GM21723 (cell line): ENCODE measurements around the gene P3R3URF.
"Not testable (repeated sequence)": the region's sequence is repeated elsewhere in the genome, so short reads cannot be mapped to it uniquely, and the experiment has no call there.

Experiments
- ATAC-seq: cut with Tn5 transposase; IDR thresholded peaks from one replicate; pipeline ENCODE4 v1.9.1; 2021; ENCODE audit warnings: mild to moderate bottlenecking, moderate library complexity; ENCODE audit not compliant: unreplicated experiment

The P3R3URF gene

DNA sequence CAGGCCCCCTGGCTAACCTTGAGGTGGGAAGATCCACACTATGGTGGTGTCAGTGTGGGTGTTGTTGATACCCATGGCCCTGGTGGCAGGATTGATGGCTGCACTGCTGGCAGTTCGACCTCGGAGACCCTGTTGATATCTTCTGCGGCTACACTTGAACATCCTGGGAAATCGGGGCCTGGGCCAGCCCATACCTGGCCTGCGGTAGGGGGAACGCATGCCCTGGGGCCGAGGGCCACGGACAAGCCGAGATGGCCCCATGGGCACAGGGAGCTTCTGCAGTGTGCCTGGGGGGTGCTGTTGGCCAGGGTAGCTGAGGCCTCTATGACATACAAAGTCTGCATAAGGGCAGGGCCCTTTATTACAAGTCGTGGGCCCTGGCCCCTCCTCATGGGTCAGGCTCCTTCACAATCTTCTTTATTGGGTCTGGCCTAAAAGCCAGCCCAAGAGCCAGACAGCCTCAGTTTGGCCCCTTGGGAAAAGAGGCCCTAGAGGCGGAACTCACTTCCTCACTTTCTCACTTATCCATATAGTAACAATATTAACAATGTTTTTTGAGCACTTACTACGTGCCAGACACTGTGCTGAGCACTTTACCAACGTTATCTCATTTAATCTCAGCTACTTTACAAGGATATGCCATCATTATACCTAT is at the start of gene P3R3URF:
Gene P3R3URF (minus strand): TSS at position 278 of the 655 bp plus-strand sequence. CDS start 17 bp downstream, at position 261.
- no peak for ATAC-seq

DNA sequence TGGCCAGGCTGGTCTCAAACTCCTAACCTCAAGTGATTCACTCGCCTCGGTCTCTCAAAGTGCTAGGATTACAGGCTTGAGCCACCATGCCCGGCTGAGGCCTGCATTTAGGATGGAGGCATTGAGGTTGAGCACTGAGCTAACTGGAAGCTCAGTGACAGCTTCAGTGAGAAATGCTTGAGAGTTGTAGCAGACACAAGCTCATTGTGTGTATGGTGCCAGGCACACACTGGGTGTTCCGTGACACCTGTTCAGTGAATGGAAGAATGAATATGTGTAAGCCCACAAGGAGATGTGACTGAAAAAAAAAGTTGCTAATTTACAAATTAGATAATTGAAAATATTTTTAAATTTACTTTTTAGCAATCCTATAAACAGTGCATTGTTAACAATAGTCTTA is 48.7 kb upstream of the P3R3URF start:
- ATAC-seq, result no peak

DNA sequence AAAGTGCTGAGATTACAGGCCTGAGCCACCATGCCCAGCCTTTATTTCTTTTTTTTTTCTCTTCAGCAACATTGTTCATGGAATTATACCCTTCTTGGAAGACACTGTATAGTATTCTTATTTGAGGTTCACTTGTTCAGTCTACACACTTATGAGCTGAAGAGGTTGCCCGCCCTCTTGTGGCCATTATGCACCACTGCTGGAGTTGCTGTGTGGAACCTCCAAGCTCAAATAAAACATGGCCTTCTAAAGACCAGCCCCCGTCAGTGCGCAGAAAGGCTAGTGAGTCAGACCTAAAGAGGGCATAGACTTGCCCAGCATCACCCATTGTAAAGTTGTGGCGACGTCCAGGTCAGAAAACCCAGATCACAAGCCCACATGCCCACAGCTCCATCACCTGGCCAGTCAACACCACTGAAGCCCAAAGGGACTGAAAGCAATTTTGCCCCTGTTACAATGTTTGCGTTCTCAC is 47.2 kb upstream of the P3R3URF start:
- no peak for ATAC-seq

DNA sequence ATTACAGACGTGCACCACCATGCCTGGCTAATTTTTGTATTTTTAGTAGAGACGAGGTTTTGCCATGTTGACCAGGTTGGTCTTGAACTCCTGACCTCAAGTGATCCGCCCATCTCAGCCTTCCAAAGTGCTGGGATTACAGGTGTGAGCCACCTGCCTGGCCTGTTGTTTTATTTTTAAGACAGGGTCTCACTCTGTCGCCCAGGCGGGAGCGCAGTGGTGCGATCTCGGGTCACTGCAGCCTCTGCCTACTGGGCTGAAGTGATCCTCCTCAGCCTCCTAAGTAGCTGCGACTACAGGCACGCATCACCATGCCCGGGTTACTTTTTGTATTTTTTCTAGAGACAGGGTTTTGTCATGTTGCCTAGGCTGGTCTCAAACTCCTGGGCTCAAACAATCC is 46.8 kb upstream of the P3R3URF start:
- not testable (repeated sequence) for ATAC-seq

DNA sequence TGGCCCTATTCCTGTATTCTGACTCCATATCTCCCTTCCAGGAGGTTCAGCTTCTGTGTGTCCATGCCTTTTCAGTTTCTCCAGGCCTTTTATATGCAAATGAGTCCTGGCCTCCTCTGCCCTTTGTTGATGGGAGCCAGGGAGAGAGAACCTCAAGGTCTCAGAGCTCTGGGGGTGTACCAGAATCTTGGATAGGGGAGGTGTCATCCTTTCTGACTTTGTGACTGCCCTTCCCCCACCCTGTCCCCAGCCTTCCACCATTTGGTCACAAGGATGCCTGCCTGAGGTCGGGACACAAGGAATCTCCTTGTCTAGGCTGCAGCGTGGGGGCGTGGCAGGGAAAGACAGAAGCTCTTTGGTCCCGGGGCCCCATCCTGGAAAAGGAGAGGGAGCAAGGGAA is 45.5 kb upstream of the P3R3URF start:
- ATAC-seq, result no peak

DNA sequence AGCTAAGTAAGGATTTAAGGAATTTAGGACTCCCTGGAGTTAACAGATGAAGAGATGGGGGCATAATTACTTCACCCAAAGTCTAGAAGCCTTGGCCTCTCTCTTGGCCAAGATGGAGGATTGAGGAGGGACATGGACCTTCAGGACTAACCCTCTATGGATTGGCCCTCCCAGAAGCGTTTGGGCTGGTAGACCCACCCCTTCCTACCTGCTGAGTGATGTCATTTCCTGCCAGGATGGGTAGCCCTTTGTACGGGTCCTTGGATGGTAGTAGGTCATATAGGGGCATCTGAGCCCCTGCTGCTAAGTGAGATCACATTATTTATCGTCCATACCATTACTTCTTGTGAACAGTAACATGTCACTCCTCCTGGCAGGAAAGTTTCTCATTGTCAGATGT is 44.5 kb upstream of the P3R3URF start:
- ATAC-seq, result no peak

DNA sequence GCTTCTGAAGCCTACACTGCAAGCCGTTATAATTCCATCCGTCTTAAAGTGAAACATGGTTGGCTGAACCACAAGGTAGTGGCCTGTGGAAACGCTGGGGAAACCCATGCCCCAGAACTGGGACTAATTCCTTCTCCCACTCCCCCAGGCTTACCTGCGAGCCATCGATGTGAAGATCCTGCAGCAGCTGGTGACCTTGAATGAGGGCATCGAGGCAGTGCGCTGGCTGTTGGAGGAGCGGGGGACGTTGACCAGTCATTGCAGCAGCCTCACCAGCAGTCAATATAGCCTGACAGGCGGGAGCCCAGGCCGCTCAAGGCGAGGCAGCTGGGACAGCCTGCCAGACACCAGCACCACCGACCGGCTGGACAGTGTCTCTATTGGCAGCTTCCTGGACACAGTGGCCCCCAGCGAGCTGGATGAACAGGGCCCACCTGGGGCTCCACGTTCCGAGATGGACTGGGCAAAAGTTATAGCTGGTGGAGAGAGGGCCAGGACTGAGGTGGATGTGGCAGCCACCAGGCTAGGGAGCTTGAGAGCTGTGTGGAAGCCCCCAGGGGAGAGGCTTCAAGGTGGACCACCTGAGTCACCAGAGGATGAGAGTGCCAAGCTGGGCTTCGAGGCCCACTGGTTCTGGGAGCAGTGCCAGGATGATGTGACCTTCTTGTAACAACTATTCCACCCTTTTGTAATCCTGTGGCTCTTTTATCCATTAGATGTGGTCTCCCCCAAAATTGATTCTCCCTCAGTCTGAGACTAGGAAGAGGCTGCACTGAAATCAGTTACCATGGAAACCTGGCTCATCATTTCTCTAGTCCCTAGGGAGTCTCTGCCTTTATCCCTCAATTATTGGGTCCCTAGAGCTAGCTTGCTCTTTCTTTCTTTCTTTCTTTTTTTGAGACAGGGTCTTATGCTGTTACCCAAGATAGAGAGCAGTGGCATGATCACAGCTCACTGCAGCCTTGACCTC is 43.5 kb upstream of the P3R3URF start:
- no peak for ATAC-seq

DNA sequence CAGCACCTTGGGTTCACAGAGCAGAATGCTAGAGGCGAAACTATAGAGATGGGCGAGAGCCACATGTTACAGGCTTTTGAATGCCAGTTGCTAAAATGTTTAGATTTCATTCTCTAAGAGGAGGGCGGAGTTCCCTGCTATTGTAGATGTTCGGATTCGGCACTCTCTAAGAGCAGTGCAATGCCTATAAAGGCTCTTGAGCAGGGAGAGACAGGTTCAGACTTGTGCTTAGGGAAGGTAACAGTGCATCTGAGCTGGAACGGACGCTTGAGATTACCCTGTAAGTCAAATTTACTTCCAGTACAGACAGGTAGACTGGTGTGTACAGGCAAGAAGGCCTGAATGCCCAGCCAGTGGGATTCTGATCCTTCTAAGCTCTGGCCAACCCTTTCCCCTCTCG is 42.2 kb upstream of the P3R3URF start:
- no peak for ATAC-seq

DNA sequence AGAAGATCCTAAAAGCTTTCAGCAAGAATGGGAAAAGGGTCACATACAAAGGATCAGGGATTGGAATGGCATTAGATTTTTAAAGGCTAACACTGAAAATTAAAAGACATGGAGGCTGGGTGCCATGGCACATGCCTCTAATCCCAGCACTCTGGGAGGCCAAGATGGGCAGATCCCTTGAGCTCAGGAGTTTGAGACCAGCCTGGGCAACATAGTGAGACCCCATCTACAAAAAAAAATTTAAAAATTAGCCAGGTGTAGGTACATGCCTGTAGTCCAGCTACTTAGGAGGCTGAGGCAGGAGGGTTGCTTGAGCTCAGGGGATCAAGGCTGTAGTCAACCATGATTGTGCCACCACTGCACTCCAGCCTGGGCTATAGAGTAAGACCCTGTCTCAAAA is 39.2 kb upstream of the P3R3URF start:
- ATAC-seq, result no peak

DNA sequence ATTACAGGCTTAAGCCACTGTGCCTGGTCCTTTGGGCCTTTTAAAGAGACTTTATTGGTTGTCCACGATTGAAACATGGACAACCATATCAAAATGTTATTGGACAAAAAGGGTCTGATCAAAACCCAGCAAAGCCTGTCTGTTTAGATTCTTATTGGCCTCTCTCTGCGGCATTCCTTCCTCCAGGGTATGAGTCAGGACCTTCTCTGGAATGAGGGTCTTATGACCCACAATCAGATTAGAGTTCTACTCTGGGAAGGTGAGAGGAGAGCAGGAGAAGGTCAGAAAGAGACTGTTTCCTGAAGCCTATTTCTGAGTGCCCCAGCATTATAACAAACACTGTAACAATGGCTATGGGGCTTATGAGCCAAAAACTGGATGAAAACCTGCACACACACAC is 34.8 kb upstream of the P3R3URF start:
- ATAC-seq, result no peak

DNA sequence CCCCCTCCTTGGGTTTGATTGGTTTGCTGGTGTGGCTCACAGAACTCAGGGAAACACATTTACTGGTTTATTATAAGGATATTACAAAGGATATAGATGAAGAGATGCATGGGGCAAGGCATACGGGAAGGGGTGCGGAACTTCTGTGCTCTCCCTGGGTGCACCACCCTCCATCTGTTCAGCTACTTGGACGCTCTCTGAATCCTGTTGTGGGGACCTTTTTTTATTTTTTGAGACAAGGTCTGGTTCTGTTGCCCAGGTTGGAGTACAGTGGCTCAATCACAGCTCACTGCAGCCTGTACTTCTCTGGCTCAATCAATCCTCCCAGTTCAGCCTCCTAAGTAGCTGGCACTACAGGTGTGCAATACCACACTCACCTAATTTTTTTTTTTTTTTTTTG is 34.3 kb upstream of the P3R3URF start:
- ATAC-seq, result no peak

DNA sequence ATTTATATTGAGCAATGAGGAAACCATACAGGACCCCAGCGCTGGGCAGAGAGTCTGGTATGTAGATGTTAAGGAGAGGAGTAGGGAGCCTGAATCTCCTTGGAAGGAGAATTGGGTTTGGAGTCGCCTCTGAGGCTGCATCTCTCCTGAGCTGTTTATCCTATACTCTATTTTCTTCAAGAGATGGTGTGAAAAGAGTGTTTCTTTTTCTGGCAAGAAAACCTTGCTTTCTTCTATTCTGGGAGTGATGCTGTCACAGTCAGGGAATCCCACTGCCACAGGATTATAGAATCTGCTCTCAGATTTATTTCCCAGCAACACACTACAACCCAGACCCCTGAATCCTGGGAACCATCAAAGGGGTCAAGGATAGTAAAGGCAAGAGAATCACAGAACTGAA is 30.1 kb upstream of the P3R3URF start:
- ATAC-seq, result no peak

DNA sequence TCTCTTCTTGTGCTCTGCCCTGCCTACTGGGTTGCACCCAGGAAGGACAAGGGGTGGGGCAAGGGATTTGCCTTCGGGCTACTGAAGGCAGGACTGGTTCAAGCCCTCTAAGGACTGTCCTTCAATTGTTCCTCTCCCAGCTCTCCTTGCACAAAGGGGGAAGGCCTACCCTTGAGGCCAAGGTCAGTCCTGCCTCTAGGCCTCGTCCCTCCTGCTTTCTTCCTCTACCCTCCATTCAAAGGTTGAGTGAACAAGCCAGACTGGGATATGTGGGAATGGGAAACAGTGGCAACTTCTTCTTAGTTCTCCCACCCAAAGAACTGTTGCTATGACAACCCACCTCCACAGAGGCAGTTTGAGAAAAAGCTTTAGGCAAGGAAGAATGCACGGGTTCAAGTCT is 29.5 kb upstream of the P3R3URF start:
- ATAC-seq, result no peak

DNA sequence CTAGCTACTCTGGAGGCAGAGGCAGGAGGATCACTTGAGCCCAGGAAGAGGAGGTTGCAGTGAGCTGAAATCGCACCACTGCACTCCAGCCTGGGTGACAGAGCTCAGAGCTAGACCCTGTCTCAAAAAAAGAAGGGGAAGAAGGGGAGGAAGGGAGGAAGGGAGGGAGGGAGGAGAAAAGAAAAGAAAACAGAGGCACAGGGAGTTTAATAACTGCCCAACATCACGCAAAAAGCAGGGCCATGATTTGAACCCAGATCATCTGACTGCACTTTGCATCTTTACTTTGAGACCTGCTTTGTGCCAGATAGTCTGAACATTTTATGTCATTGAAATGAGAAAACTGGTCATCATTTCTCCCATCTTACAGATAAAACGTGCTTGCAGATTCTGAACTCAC is 28.9 kb upstream of the P3R3URF start:
- ATAC-seq, result no peak

DNA sequence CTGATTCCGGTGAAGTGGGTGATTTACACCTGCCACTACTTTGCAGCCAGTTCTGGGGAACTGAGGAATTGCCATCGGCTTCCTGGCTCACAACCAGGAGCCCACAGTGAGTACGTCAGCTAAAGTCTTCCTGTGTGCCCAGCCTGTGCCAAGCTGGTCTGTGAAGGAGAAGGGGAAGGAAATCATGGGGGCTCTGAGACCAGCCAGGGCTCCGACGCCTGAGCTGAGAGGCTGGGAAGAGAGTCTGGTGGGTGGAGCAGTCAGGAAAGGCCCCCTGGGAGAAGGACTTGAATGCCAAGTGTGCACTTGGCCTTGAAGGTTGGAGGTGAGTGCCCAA is 28.1 kb upstream of the P3R3URF start:
- ATAC-seq, result no peak

DNA sequence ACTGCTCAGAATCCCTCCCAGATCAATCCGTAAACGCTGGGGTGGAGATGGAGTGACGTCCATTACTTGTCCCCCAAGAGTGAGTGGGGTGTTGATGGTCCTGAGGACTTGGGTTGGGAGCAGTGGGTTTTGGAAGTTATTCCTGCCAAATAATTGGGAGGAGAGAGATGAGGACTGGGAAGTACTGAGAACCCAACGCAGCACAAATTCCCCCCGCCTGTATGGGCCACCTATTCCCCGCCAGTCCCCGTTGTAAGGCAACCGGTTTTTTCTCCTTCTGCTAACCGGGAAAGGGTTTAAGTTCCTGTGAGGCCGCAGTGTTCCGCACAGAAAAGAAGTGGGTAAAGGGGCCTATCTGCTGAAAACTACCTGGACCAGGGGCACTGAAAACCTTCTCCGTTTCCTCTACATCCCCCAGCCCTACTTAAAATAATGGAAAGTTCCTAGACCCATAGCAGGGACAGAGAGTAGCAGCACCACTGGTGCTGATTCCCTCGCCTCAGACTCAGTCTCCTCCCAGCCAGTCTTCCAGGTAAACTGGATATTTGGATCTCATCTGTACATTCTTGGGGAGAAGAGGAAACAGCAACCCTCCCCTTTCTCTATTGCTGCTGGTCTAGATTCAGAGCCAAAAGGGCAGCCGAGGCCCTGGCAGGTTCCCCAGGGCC is 27.6 kb upstream of the P3R3URF start:
- no peak for ATAC-seq

DNA sequence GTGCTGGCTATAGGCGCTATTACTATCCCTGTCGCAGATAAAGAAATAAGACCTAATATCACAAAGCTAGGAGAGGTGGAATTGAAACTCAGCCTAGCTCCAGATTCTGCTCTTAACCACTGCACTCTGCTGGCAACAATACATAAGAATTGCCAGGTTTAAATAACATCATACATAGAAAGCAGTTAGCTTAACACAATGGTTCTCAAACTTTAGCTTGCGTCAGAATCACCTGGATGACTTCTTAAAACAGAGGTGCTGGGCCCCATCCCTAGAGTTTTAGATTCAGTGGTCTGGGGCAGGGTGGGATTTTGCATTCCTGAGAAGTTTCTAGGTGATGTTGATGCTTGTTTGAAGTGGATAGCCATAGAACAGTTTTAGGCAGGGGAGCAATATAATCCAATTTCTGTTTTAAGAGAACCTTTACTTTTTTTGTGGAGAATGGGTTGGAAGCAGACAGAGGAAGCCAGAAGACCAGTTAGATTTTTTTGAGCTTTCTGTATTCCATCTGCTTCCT is 23.0 kb upstream of the P3R3URF start:
- ATAC-seq, result no peak

DNA sequence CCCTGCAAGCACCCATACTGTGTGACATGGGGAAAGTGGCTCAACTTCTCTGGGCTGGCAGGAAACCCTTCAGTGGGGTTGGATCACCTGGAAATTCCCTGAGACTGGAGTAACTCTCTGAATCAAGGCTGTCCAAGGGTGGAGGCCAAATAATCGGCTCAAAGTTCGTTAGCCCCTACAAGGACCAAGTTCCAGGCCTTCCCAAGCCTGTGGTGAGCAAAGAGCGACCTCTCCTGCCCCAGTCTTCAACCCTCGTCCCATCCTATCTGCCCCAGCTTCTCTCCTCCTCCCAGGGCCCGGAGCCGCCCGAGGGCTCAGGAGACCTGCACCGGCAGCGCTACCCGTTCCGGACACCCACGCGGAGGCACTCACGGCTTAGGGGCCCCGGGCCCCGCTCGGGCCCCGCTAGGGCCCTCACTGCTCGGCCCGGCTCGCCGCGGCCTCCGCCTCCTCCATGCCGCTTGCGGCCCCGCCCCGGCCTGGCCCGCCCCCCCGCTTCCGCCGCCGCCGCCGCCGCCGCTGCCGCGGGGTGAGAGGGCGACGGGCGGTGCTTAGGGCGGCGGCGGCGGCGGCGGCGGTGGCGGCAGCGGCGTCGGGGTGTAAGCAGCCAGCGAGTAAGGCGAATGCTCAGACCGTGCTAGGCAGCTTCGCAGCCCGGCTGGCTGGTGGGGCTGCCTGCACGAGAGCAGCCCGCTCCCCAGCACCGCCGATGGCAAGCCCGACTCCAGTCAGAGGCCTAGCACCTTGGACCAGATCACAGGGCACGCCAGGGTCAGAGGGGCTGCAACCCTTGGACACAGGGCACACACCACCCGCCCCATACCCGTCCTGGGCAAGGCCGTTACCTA is 21.9 kb upstream of the P3R3URF start, which contains the start of gene POMGNT1:
Gene POMGNT1 (minus strand): TSS at position 471 of the 848 bp plus-strand sequence. CDS start 613 bp downstream, outside the sequence.
- ATAC-seq, result peak; percentile 88

DNA sequence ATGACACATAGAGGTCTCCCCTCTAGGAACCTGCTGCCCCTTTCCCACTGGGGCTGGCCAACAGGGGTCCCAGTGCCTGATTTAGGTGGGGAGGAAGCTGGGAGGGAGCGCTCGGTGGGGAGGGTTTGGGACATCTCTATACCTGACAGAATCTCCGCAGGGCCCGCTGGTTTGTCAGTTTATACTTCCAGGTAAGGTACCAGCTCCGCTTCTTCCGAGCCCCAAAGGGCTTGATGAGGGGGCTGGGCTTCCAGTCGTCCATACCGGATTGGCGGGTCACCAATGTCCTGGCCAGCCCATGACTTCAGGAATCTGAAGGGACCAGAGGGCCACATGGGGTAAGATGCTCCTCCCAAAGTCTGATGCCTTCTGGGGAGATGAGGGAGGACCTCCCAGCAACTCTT is 21.3 kb upstream of the P3R3URF start:
- ATAC-seq, result no peak

DNA sequence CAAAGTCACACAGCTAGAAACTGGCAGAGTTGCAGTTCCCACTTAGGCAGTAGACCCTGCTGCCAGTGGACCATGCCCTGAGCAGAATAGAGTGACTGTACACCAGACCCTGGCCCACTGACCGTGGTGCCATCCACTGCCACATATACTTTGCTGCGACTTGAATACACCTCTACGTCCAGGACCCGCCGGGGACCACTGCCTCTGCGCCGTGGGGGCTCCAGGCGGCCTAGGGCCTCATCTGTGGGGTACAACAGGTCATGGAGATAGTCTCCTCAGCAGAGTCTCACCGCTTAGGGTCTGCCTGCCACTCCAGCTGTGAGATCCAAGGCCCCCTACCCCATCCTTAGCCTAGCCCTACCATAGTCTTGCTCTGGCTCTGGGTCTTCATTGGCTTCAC is 20.3 kb upstream of the P3R3URF start:
- ATAC-seq, result no peak
